Muscle layer of colon (tissue), 2 donors: ENCODE measurements around the gene TCTN3.
"Not testable (repeated sequence)": the region's sequence is repeated elsewhere in the genome, so short reads cannot be mapped to it uniquely, and the experiment has no call there.

ENCODE experiments used
- H3K27ac ChIP-seq: one replicate; pipeline ENCODE4 v1.7.0; 2013; ENCODE audit warnings: low read depth, mild to moderate bottlenecking, low read length, moderate library complexity
- H3K27me3 ChIP-seq, 2 donors: one replicate each; pipeline ENCODE4 v1.7.0; 2013; ENCODE audit warnings: low read length in 2 of 2, mild to moderate bottlenecking in 2 of 2; ENCODE audit not compliant: insufficient read depth in 2 of 2, control insufficient read depth in 1 of 2
- H3K36me3 ChIP-seq: one replicate; pipeline ENCODE4 v1.7.0; 2013; ENCODE audit warnings: mild to moderate bottlenecking, low read length; ENCODE audit not compliant: insufficient read depth
- H3K4me1 ChIP-seq: one replicate; pipeline ENCODE4 v1.7.0; 2013; ENCODE audit warnings: mild to moderate bottlenecking, low read length; ENCODE audit not compliant: insufficient read depth
- H3K4me3 ChIP-seq, 2 donors: one replicate each; pipeline ENCODE4 v1.7.0; 2013; ENCODE audit warnings: low read length in 2 of 2, low read depth in 1 of 2, mild to moderate bottlenecking in 1 of 2, moderate library complexity in 1 of 2
- H3K9ac ChIP-seq: one replicate; pipeline ENCODE4 v1.7.0; 2013; ENCODE audit warnings: low read length
- H3K9me3 ChIP-seq: one replicate; pipeline ENCODE4 v1.7.0; 2013; ENCODE audit warnings: mild to moderate bottlenecking, low read length
- donor health status: abdominal sarcoma.
- donor health status: Adenocarcinoma of cecum.

The TCTN3 gene

DNA sequence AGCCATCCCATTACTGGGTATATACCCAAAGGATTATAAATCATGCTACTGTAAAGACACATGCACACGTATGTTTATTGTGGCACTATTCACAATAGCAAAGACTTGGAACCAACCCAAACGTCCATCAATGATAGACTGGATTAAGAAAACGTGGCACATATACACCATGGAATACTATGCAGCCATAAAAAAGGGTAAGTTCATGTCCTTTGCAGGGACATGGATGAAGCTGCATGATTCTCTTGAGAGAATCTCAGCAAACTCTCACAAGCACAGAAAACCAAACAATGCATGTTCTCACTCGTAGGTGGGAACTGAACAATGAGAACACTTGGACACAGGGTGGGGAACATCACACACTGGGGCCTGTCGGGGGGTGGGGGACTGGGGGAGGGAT, 73.3 kb downstream of the TCTN3 start:
- H3K9ac ChIP-seq, H3K27ac ChIP-seq, H3K4me1 ChIP-seq, H3K4me3 ChIP-seq, H3K27me3 ChIP-seq, H3K9me3 ChIP-seq: not testable (repeated sequence)
- H3K36me3 ChIP-seq = peaks cover 37% of the 10 kb centered on the region

DNA sequence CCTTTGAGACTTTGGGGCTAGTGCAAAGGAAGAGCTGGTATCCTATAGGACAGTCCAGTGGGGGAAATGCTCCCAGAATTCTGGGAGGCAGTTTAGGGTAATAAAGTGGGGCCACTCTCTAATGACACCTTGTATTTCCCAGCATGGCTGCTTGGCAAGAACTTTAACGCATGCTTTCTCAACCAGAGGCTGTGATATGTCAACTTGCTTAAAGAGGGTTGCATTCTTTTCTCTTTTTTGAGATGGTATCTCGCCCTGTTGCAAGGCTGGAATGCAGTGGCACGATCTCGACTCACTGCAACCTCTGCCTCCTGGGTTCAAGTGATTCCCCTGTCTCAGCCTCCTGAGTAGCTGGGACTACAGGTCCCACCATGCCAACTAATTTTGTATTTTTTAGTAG, 75.6 kb downstream of the TCTN3 start:
- Histone ChIP-seq H3K36me3 (peaks cover 42% of the 10 kb centered on the region), H3K27ac (no peak overlapping the region), H3K9me3 (no peaks in the 10 kb centered on the region), H3K4me1 (no peaks in the 10 kb centered on the region), H3K9ac (no peak overlapping the region), H3K4me3 (no peak overlapping the region), H3K27me3 (no peaks in the 10 kb centered on the region)

DNA sequence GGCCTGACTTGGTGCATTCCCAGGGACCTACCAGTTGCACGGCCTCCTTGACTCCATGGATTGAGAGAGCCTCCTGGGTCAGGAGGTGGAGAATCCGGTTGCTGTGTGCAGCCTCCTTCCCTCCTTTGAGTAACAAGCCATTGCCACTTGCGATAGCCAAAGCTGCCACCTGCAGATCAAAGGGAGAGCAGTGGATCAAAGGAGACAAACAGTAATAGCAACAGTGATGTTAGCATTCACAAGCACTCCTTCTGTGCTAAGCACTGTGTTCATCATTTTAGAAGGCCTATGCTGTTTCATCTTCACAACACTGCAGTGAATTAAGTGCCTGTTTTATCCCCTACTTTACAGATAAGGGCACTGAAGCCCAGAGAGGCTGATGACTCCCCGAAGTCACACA, 77.3 kb downstream of the TCTN3 start:
- Histone ChIP-seq H3K9me3 (no peaks in the 10 kb centered on the region), H3K36me3 (peaks cover 57% of the 10 kb centered on the region), H3K27ac (no peak overlapping the region), H3K4me1 (no peaks in the 10 kb centered on the region), H3K9ac (no peak overlapping the region), H3K4me3 (no peak overlapping the region), H3K27me3 (no peaks in the 10 kb centered on the region)
